ENCODE results near the gene IPCEF1.

IPCEF1 gene

DNA sequence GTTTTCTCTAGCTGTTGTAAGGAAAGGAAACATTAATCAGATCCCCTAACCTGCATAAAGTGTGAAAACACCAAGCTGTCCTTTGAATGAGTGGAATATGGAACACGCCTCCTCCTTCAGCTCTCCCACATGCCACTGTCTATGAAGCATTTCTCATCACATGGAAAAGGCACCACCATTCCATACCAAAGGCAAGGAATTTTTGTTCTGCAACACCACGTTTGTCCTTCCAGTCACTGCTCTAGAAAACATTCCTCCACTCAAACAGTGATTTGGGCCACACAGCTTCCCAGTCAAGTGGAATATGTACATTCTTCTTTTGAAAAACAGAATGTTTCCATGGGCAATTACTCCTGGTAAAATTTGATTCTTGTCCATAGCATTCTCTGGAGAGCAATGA, 197.5 kb downstream of the IPCEF1 start:
- DNase-seq (ENCODE audit: low read depth), result no peak

DNA sequence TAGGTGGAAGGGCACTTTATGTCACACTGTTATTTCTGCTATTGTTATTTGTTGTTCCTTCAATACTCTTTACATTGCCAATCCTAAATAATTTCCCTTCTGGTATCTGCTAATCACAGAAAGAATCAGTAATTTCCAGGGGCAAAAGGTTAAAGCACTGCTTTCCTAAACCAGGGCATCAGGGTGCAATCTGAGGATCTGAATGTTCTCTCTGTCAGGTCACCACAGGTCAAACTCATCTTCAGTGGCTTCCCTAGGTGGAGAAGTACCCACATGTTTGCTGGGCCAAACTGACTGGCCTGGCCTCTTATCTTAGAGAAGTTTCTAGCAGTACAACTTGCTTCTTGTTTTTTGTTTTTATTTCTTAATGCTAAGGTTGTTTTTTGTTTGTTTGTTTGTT, 198.9 kb downstream of the IPCEF1 start:
- DNase-seq (ENCODE audit: low read depth), result no peak

- DNase-seq (ENCODE audit: low read depth), result no peak
These were observed 199.5 kb downstream of the IPCEF1 start for GRCh38 chr6:154157082-154157481.

DNA sequence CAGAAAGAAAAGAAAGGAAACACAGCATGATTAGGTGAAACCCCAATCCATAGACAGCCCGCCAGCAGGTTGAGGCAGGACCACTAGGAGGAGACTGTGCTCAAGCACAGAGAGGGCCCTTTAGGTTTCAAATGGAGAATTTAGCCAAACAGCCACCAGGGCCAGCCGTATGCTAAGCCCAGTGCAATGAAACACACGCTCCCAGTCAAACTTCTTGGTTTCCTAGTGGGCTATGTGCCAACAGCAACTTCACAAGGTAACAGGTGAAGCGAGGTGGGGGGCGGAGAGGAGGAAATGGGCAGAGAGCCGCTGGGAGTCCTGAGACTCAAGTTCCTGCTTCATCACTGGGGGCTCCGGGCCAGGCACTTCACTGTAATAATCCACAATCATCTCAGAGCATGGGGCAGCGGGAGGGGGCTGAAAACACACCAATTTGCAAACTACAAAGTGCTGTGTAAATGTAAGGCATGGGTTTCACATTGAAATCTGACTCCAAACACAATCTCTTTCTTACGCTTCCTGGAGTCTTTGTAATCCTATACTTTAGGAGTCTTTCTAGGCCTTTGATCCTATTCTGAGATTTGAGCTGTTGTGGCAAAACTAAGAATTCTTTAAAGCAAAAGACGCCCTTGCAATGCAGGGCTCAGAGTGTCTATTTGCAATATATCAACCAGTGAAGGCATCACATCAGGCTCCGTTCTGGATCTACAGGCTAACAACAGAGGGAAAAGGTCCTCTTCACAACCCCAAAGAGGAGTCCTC, 200.3 kb downstream of the IPCEF1 start:
- DNase-seq (ENCODE audit: low read depth), result peak; percentile 57

DNA sequence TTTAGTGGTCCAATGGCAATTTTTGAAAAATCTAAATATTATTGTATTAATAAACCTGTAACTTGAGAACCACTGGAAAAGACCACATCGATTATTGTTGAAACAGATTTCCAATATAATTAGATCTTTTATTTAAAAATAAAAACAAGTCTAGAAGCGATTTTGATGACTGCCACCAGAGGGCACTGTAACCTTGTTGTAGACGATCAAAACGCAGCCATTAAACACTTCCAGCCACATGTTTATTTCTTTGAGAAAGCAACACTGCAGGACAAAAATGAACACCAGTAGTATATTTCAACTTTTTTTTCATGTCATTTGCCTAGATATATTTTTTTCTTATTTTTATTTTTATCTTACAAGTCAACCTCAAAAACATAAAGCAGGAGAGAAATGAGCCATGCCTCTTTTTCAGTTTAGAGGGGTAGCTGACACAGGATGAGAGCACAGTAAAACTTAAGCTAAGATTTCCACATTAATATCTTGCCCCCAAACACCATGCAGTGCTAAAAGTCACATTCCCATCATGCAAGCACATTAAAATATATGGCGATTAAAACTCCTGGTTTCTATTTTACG, 202.1 kb downstream of the IPCEF1 start:
- DNase-seq (ENCODE audit: low read depth), result peak; percentile 29

GRCh38 chr6:154143753-154144152, 212.8 kb downstream of the IPCEF1 start:
- DNase-seq (ENCODE audit: low read depth), result no peak

- DNase-seq (ENCODE audit: low read depth), result no peak
These were observed 215.9 kb downstream of the IPCEF1 start for GRCh38 chr6:154140743-154141142.

DNA sequence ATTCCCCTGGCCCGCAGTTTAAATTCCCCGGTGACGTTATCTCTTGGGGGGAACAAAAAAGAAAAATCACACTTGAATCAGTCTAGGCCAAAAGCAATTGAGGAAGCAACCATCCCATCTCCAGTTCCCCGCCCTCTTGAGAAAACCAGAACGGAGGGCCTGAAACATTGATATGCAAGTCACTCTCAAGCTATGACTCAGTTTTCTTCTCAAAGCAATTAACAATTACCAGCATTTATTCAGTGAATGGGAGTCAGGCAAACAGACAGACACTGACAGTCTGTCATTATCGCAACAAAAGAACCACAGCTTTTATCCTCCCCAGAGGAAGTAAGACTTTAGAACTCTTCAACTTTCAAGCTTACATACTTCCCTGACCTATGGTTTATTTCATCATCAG, 216.7 kb downstream of the IPCEF1 start:
- no peak for DNase-seq (ENCODE audit: low read depth)

DNA sequence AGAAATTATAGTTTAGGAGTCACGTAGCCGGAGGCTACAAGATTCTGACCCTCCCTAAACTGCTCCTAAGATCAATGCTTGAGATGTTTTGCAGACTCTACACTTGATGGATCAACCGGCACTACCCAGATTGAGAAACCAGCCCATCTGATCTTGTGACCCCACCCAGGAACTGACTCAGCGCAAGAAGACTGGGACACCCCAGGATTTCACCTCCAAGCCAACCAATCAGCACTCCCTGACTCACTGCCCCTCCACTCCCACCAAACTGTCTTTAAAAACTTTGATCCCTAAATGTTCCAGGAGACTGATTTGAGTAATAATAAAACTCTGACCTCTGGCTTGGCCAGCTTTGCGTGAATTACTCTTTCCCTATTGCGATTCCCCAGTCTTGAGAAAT, 217.8 kb downstream of the IPCEF1 start:
- DNase-seq (ENCODE audit: low read depth), result no peak

GRCh38 chr6:154134471-154135147, 222.0 kb downstream of the IPCEF1 start:
- no peak for DNase-seq (ENCODE audit: low read depth)

- no peak for DNase-seq (ENCODE audit: low read depth)
These were observed 228.9 kb downstream of the IPCEF1 start for GRCh38 chr6:154127657-154128056.

DNA sequence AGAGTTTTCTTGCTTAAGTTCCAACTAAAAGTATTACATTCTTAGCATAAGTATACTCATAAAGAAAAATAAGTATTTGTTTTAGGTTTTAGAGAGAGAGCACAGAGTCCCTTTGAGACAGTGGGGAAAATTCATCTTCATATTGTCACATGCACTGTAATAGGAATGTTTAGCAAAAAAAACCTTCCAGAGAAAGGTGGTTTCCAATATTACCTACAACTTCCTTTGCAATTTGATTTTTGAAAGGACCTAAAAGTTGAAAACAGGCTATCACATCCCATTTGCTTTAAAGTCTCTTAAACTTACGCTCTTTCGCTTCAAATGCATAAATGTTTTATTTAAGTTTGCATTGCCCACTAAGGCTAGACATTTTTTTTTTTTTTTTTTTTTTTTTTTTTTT, 231.2 kb downstream of the IPCEF1 start:
- DNase-seq (ENCODE audit: low read depth), result no peak

DNA sequence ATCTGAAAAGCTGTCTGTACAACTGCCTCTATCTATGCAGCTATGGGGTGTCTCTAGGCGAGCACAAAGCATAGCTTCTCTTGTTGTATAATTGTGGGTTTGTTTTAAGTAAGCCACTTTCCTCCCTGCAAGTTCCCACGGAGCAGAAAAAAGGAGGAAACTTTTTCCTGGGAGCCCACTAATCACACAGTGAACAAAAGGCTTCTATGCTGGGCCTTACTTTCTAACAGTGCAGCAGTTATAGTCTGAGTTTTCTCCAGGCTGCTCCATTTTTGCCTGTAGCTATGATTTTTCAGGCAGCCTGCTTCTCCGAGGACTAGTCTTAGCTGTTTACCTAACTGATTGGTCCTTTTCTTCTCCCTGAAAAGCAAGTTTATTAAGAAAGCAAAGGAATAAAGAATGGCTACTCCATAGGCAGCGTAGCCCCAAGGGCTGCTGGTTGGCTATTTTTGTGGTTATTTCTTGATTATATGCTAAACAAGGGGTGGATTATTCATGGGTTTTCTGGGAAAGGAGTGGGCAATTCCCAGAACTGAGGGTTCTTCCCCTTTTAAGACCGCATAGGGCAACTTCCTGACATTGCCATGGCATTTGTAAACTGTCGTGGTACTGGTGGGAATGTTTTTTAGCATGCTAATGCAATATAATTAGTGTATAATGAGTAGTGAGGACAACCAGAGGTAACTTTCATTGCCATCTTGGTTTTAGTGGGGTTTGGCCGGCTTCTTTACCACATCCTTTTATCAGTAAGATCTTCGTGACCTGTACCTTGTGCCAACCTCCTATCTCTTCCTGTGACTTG, 233.2 kb downstream of the IPCEF1 start:
- no peak for DNase-seq (ENCODE audit: low read depth)

GRCh38 chr6:154122195-154122925, 234.2 kb downstream of the IPCEF1 start:
- no peak for DNase-seq (ENCODE audit: low read depth)

GRCh38 chr6:154117485-154117884, 239.1 kb downstream of the IPCEF1 start:
- no peak for DNase-seq (ENCODE audit: low read depth)

DNA sequence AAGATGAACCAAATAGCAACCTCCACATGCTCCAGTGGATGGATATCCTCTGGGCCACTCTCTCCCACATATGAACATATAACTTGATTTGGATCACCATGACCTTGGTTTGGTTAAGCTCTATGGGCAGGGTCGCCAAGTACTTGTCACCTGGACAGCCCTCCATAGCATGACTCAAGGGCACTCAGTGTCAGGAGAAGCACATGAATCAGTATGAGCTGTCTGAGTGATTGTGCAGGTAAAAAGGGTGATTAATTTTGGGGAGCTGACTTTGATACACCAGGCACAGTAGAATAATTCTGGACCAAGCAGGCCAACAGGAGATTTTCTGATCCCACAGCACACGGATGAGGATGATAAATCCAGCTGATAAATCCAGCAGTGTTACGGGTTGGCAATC, 243.2 kb downstream of the IPCEF1 start:
- DNase-seq (ENCODE audit: low read depth), result no peak

GRCh38 chr6:154112181-154112809, 244.3 kb downstream of the IPCEF1 start:
- no peak for DNase-seq (ENCODE audit: low read depth)

- DNase-seq (ENCODE audit: low read depth), result no peak
These were observed 245.6 kb downstream of the IPCEF1 start for GRCh38 chr6:154111025-154111424.

DNA sequence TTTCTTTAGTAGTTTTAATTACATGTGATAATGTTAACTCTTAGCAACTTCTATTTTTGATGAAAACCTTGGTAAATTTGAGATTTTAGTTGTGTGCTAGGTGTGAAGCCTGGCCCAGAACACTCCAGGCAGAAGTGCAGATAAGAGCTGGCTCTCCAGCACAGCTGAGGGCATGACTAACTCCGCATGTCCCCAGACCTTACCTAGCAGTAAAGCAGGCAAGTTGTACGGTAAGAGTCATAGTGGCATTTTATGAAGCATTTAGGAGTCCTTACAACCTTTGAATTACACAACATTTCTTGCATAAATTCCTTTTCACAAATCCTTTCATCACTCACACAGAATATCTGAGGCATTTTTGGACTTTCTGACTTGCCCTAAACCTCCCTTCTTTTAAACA, 250.4 kb downstream of the IPCEF1 start:
- no peak for DNase-seq (ENCODE audit: low read depth)

Measured in activated T-cell treated with anti-CD3 and anti-CD28 coated beads for 48 hours (primary cell).